GM19023 (cell line): ENCODE results near the gene ZNF132.
A peak's percentile ranks its signal among the peaks of the same experiment; 100 is the strongest.
"Not testable (repeated sequence)": the region's sequence is repeated elsewhere in the genome, so short reads cannot be mapped to it uniquely, and the experiment has no call there.

Experiments
- ATAC-seq: cut with Tn5 transposase; IDR thresholded peaks from one replicate; pipeline ENCODE4 v1.9.1; 2021; ENCODE audit warnings: mild to moderate bottlenecking, moderate library complexity; ENCODE audit not compliant: unreplicated experiment

ZNF132 gene

DNA sequence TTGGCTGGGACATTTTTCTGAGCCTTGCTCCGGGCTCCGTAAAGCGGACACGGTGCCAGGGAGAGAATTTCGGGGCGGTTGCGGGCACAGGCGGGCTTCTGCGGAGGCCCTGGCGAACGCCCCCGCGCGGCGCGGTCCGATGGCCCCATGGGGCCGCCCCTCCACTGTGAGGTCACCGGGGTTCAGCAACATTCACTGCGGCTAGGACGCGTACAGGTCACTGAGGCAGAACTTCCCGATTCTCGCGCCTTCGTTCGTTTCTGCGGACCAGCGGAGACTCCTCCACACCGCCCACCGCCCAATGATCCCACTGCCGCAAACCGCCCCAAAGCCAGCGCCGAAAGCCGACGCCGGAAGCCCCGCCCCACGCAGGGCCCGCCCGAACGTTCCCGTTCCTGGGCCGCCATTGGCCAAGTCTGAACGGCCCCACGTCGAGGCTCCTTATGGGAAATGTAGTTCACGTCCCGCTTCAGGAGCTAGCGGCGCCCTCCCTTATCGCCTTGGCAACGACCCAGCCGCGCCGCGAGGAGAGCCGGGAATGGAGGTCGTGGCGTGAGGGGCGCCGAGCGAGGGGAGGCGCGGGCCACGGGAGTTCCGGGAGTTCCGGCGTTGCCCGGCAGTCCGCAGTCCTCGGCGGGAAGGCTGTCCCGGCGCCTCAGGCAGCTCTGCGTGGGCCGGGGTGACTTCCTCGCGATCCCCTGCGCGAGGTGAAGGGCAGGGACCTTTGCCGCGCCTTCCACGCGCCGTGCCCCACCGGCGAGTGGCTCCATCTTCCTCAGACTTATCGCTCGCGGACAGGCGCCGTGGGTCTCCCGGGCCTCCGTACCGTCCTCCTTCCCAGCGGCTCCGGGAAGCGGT lies 31.6 kb downstream of the ZNF132 start, which contains the start of gene ZNF584:
Gene ZNF584 (plus strand): TSS at position 498 of the 858 bp plus-strand sequence. CDS start 499 bp downstream, outside the sequence.
- ATAC-seq = peak; percentile 90

DNA sequence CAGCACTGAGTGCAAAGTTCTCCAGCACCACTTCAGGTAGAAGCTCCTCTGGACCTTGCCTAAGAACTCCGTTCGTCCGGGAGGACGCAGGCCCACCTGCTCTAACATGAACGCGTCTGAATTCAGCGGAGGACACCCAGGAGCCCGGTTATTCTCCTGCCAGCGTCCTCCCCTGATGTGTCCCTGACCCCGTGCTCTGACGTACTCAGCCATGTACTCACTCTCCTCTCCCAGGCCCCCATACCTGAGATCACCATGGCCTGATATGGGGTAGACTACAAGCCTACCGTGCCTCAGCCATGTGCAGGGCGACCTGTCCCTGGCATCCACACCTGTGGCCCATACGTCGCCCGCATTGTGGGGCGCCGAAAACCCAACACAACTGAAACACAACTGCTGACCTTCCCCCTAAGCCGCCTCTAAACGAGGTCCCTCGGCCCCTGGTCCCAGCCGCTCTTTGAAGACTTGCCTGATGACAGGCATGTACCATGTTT lies 32.2 kb downstream of the ZNF132 start:
- ATAC-seq = peak; percentile 6

DNA sequence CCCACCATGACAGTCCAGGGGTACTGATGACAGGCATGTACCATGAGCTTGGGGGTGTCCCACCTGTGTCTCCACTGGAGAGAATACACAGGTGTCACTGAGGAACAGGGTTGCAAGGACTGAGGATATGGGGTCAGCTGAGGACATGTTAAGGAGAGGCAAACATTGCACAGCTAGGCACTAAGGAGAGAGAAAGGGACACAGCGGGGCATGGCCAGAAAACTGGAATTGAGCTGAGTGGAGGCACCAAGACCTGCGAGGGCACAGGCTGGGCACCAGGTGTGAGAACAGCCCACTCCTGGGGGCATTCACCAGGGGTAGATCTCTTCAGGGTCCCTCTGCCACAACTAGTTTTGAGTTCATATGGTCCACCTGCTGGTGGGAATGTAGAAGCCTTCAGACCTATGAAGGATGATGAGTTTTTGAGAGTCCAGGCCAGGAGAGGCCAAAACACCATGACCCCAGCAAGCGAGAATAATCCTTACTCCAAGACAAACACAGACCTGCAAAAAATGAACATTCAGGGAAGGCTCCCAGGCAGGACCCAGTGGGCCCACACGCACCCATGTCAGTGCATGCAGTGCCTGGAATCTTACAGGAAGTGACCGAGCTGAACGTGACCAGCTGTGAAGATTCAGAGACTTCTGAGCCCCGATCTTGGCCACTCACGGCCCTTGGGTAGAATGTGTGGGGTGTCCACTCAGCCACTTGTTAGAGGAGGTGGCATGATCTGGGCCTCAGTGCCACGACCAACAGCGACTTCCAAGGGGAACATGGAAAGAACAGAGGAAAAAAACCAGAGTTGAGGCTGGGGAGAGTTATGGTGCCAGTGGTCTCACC lies 32.9 kb downstream of the ZNF132 start:
- ATAC-seq = no peak

DNA sequence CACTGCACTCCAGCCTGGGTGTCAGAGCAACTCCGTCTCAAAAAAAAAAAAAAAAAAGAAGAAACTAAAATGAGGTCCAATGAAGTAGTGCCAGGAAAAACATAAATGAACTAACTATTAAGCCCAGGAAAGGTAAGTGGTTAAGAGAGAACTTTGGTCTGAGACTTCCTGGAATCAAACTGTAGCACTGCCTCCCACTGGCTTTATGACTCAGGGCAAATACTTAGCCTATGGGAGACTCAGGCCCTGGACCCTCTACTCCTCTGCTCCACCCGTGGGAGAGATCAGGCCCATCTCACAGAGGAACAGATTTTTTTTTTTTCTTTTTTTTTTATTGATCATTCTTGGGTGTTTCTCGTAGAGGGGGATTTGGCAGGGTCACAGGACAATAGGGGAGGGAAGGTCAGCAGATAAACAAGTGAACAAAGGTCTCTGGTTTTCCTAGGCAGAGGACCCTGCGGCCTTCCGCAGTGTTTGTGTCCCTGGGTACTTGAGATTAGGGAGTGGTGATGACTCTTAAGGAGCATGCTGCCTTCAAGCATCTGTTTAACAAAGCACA lies 36.0 kb downstream of the ZNF132 start:
- ATAC-seq = not testable (repeated sequence)

DNA sequence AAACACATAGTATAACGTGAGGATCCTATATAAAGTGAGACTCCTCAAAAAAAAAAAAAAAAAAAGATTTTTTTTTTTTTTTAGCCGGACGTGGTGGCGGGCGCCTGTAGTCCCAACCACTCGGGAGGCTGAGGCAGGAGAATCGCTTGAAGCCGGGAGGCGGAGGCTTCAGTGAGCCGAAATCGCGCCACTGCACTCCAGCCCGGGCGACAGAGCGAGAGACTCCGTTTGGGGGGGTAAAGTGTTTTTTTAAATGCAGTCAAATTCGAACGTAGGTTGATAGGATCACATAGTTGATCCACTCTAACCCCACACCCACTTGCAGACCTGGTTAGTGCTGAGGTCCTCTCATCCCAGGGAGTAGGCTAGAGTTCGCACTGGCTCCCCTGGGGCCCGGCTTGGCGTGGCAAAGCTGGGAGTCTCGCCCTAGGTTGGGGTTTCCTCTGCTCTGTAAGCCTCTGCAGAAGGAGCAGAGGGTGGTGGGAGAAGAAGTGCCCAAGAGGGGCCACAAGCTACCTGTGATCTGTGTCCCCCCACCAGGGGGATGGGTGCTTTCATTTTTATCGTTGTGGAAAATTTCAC lies 38.0 kb downstream of the ZNF132 start:
- ATAC-seq = no peak

DNA sequence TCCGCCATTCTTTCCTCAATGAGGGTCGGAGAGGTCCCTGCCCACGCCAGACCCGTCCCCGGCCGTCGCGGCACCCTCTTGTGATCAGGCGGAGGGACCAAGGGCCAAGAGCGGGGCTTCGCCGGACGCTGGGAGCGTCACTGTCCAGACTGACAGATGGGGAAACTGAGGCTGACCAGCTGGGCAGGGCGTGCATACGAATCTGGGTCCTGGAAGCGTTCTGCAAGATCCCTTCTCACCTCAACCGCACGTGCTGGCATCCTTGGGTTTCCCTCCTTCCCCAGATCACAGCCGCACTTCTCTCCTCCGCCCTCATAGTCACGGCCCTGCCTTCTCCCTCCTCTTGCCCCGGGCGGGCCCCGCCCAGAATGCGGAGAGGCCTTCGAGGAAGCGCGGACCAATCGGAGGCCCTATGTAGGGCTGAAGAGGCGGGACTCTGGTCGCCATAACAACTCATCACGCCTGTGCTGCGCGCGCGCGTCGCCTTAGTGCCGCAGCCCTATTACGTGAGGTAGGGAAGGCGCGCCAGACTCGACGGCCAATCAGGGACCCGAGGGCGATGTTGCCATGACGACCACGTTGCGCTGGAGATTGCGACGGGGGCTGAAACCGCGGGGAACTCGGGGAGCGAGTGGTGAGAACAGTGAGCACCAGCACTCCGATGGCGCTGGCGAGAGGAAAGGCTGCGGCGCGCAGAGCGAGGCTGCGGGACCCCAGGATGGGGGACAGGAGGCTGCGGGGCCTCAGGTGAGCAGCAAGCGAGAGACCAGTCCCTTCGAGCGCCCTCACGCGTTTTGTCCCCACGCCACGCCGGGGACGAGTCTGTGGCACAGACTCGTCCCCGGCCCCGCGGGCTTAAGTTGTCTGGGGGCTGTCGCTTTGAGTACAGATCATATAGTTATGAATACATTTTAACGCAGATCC lies 38.8 kb downstream of the ZNF132 start:
- ATAC-seq = peak; percentile 97

DNA sequence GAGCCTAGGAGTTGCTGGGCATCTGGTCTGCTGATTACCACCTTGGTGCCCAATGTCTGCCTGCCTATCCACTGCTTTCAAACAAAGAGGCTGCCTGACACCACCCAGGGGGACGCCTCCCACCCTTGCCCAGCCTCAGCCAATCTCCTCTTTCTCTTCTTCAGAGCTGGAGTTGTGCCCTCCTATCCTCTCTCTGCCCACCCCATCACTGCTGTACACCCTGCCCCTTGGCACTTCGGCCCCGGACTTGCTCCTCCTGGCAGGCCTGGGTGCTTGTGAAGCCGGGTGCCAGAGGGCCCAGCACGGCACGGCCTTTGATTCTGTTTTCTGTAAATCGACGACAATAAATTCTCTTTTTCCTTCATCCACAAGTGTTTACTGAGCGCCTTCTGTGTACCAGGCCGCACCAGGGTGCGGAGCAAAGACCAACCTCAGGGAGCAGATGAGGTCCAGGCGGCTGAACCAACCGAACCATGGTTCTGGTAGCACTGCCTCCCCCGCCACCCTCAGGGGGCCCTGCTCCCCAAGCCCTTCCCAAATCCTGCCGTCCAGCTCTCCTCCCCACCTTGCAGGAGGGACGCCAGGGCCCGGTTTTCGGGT lies 39.5 kb downstream of the ZNF132 start:
- ATAC-seq = no peak

DNA sequence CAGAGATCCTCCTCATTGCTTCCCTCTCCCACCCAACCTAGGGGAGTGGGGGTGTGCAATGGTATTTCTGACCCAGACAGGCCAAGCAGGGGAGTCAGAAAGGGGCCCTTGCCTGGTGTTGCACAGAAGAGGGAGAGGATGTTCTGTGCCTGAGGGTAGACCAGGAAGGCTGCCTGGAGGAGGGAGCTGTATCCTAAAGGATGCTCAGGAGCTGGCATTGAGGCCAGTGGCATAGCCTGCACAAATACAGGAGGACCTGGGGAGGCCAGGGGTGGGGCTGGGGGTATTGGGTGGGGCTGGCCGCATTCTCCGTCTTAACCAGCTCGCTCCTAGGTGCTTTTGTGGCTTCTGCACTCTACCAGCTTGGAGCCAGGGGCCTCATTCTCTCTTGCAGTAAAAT lies 40.0 kb downstream of the ZNF132 start:
- ATAC-seq = no peak

DNA sequence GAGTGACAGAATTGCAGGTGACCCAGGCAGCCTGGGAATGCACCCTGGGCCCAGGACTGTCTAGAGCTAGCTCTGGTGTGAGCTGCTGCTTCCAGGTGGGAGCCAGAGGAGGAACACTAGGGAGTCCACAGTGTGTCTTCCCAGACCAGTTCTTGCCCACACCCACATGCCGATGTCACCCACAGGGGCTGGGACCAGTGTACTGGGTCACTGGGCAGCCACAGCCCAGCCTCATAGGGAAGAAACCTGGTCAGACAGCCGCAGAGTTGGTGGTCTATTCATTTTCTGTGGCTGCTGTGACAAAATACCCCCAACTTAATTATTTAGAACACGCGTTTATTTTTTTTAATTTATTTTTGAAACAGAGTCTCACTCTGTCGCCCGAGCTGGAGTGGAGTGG lies 41.4 kb downstream of the ZNF132 start:
- no peak for ATAC-seq

DNA sequence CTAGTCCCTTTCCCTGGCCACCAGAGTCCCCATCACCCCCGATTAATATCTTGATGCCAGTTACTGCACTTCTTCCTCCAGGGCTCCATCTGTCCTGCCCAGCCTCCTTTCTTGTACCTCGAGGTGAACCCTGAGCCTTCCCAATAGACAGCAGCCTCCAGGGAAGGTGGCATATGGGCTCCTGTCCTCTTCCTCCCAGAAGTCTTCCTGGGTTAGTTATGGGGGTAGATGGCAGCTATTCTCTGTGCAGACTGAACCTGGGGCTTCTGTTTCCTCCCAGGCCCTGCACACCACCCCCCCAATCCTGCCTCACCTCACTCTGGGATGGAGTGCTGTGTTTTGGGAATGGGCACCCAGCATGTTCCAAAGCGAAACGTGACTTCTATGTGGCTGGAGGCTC lies 41.9 kb downstream of the ZNF132 start:
- no peak for ATAC-seq

DNA sequence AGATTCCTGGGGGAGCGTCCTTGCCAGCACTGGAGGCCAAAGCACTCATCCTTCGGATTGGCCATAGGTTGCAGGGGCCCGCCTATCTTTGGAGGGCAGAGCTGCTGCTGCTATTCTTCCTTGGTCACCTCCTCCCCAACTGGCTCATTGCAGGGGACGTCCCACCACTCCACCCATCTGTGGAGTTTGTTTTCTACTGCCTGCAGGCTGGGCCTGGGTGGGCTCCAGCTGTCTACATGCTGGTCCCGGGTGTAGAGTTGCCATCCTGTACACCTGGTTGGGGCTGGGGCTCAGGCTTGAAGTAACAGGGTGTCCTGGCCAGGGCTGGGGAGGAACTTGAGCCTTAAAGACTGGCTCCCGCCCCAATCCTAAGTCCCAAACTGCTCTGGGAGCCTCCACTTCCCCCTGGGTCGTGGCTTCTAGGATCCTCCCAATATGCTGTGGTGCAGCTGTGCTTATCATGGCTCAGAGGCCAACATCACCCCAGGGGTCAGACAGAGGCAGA lies 42.4 kb downstream of the ZNF132 start:
- no peak for ATAC-seq

DNA sequence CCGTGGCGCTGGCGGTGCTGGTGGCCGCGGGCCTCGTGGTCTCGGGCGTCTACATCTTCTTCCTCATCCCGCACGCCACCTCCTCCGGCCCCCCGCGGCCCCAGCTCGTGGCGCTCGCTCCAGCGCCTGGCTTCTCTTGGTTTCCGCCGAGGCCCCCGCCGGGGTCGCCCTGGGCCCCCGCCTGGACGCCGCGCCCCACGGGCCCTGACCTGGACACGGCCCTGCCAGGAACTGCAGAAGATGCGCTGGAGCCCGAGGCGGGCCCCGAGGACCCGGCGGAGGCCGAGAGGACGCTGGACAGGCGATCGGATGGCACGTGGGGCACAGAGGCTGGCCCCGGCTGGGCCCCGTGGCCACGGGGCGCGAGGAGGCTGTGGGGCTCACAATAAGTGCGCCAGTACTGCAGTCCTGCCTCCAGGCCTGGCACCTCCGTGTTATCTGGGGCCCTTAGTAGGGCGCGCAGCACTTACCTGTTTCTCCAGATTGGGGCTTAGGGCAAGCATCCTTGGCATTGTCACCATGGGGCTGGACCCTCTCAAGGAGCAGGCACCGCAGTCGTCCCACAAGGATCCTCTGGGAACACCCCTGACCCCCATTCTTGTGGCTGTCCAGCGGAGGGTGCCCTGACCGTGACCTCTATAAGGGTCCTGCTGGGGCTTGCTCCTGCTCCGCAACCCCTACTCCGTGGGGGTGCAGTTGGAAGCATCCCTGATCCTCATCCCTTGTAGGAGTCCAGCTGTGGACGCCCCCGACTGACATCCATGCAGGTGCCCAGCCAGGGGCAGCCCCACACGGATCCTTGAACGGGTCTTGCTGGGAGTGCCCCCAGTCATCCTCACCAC lies 43.0 kb downstream of the ZNF132 start:
- ATAC-seq = no peak

DNA sequence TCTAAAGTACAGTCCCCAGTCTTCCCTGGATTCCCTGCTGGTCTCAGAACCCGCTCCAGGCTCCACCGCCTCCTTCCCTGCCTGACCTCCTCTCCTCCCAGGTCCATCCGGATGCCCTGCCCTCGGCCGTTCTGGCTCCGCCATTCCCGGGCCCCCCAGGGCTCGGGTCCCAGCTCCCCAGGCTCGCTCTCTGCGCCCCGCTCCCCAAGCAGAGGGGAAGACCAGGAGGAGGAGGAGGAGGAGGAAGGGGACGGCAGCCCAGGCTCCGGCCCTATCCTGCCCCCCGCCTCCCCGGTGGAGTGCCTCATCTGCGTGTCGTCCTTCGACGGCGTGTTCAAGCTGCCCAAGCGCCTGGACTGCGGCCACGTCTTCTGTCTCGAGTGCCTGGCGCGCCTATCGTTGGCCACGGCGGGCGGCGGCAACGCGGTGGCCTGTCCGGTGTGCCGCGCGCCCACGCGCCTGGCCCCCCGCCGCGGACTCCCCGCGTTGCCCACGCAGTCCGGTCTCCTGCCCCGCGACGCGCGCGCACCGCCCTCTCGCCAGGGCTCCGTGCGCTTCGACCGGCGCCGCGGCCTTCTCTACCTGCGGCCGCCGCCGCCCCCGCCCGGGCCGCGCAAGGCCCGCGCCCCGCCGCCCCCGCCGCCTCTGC lies 43.9 kb downstream of the ZNF132 start:
- no peak for ATAC-seq

DNA sequence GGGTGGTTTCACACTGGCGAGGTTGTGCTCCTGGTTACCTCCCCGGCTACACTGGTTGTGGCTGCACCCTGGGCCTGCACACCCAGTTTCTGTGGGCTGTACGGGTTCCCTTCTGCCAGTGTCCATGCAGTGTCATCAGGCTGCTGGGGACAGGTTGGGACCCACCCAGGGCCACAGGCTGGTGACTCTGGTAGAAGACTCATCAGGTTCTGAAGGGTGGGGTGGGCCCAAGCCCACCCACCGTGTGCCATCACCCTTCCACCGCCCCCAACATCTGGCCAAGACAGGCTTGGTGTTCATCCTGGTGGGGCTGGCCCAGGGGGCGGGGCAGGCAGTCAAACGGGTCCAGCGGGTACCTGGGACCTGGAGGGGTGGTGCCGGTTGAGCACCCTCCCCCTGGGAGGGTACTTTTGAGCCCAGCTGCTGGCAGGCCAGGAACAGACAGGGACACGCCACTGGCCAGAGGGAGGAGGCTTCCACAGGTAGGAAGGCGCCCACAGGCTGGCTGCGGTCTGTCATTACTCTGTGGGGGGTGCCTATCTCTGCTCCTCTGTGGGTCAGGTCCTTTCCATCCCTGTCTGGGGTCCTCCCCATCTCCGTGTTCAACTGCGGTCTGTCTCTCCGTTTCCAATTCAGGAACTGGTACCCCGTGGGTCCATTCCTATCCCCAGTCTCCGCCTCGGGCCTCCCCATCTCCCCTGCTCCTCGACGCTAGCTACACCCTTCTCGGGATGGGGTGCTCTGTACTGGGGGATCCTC lies 44.6 kb downstream of the ZNF132 start, which contains the start of gene RNF225:
Gene RNF225 (plus strand): TSS at position 437 of the 759 bp plus-strand sequence. CDS start 434 bp downstream, outside the sequence.
- ATAC-seq = no peak

DNA sequence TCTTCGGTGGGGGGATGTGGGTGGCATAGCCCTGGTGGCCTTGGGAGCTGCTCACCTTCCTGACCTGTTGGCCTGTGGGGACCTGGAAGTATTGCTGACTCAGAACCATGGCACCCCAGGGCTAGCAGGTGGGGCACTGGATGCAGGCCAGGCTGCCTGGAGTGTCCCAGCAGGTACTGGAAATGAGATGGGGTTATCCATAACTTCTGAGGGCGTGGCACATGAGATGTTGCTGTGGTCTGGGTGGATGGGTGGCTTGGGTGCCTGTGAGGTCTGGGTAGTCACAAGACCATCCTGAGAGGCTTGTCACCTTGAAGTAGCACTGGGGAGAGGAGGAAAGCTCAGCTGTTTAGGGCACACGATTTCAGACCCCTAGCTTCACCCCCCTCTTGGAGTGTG lies 45.1 kb downstream of the ZNF132 start:
- ATAC-seq = no peak

DNA sequence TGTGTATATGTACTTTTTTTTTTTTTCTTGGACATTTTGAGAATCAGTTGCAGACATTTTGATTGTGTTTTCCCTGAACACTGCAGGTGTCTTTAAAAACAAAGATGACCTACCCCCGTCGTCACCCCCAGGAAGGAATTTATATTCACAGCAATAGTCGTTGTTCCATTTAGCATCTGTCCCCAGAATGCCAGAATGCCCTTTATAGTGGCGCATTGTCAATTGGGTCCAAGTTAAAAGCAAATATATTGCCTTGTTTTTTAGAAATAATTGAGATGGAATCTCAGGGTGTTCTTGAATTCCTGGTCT lies 46.3 kb downstream of the ZNF132 start:
- ATAC-seq = no peak
